Measurements from ENCODE around the gene ZIC4.

ZIC4 gene

GRCh38 chr3:147355084-147355752 lies 51.1 kb downstream of the ZIC4 start:
- DNase-seq (ENCODE audit: low read depth): no peak
- no peak overlapping the region for H3K4me3 ChIP-seq (ENCODE audit: control insufficient read depth, low read depth, low read length)
- TF ChIP-seq CTCF (IDR thresholded peaks at IDR 0.05; ENCODE audit: control insufficient read depth, insufficient read depth, low read depth, low read length, missing control alignments): no peak

GRCh38 chr3:147354623-147355022 lies 51.7 kb downstream of the ZIC4 start:
- no peak for DNase-seq (ENCODE audit: low read depth)
- TF ChIP-seq CTCF (IDR thresholded peaks at IDR 0.05; ENCODE audit: control insufficient read depth, insufficient read depth, low read depth, low read length, missing control alignments): no peak
- H3K4me3 ChIP-seq (ENCODE audit: control insufficient read depth, low read depth, low read length): no peak overlapping the region

- no peak for DNase-seq (ENCODE audit: low read depth)
- H3K4me3 ChIP-seq (ENCODE audit: control insufficient read depth, low read depth, low read length): no peak overlapping the region
- TF ChIP-seq CTCF (IDR thresholded peaks at IDR 0.05; ENCODE audit: control insufficient read depth, insufficient read depth, low read depth, low read length, missing control alignments): no peak
Observed at GRCh38 chr3:147351301-147351700, 55.0 kb downstream of the ZIC4 start.

- TF ChIP-seq CTCF (IDR thresholded peaks at IDR 0.05; ENCODE audit: control insufficient read depth, insufficient read depth, low read depth, low read length, missing control alignments): no peak
- DNase-seq (ENCODE audit: low read depth): no peak
- H3K4me3 ChIP-seq (ENCODE audit: control insufficient read depth, low read depth, low read length): no peak overlapping the region
Observed at GRCh38 chr3:147348976-147349375, 57.4 kb downstream of the ZIC4 start.

GRCh38 chr3:147343926-147344325 lies 62.4 kb downstream of the ZIC4 start:
- H3K4me3 ChIP-seq (ENCODE audit: control insufficient read depth, low read depth, low read length): no peak overlapping the region
- no peak for DNase-seq (ENCODE audit: low read depth)
- no peak for TF ChIP-seq CTCF (IDR thresholded peaks at IDR 0.05; ENCODE audit: control insufficient read depth, insufficient read depth, low read depth, low read length, missing control alignments)

GRCh38 chr3:147341727-147342126 lies 64.6 kb downstream of the ZIC4 start:
- TF ChIP-seq CTCF (IDR thresholded peaks at IDR 0.05; ENCODE audit: control insufficient read depth, insufficient read depth, low read depth, low read length, missing control alignments): no peak
- DNase-seq (ENCODE audit: low read depth): no peak
- no peak overlapping the region for H3K4me3 ChIP-seq (ENCODE audit: control insufficient read depth, low read depth, low read length)

Data from AG09309 (cell line).